Duodenal mucosa (tissue), 2 donors: ENCODE measurements around the gene PAPSS2.

ENCODE experiments used
- H3K27ac ChIP-seq: one replicate; pipeline ENCODE4 v1.7.0; 2013; ENCODE audit warnings: low read depth, low read length
- H3K27me3 ChIP-seq, 2 donors: one replicate each; pipeline ENCODE4 v1.7.0; 2013; ENCODE audit warnings: low read length in 2 of 2, control low read depth in 1 of 2; ENCODE audit not compliant: insufficient read depth in 2 of 2, control insufficient read depth in 1 of 2
- H3K36me3 ChIP-seq, 2 donors: one replicate each; pipeline ENCODE4 v1.7.0; 2013; ENCODE audit warnings: low read length in 2 of 2, control low read depth in 1 of 2; ENCODE audit not compliant: insufficient read depth in 2 of 2, control insufficient read depth in 1 of 2
- H3K4me1 ChIP-seq, 2 donors: one replicate each; pipeline ENCODE4 v1.7.0; 2013; ENCODE audit warnings: low read length in 2 of 2, control low read depth in 1 of 2; ENCODE audit not compliant: insufficient read depth in 2 of 2, control insufficient read depth in 1 of 2
- H3K4me3 ChIP-seq, 2 donors: one replicate each; pipeline ENCODE4 v1.7.0; 2013; ENCODE audit warnings: low read length in 2 of 2, low read depth in 1 of 2
- H3K9ac ChIP-seq, 2 donors: one replicate each; pipeline ENCODE4 v1.7.0; 2013; ENCODE audit warnings: low read length in 2 of 2, low read depth in 1 of 2
- H3K9me3 ChIP-seq, 2 donors: one replicate each; pipeline ENCODE4 v1.7.0; 2013; ENCODE audit warnings: low read length in 2 of 2, control low read depth in 1 of 2; ENCODE audit not compliant: control insufficient read depth in 1 of 2

Gene PAPSS2

GRCh38 chr10:87702260-87702972 is 42.7 kb downstream of the PAPSS2 start:
- Histone ChIP-seq H3K9ac (no peak overlapping the region), H3K27ac (no peak overlapping the region)

GRCh38 chr10:87702973-87703294 is 43.3 kb downstream of the PAPSS2 start:
- H3K9ac ChIP-seq: no peak overlapping the region
- peaks cover 10 to 17% of the 10 kb centered on the region in 2 donors for H3K4me1 ChIP-seq
- no peak overlapping the region for H3K4me3 ChIP-seq
- no peak overlapping the region for H3K27ac ChIP-seq
- no peaks in the 10 kb centered on the region for H3K36me3 ChIP-seq
- no peaks in the 10 kb centered on the region for H3K9me3 ChIP-seq
- H3K27me3 ChIP-seq: no peaks in the 10 kb centered on the region

More at GRCh38 chr10:87702260-87702972, 42.7 kb downstream of the PAPSS2 start:
- H3K36me3 ChIP-seq: no peaks in the 10 kb centered on the region
- peaks cover 13 to 22% of the 10 kb centered on the region in 2 donors for H3K4me1 ChIP-seq
- H3K4me3 ChIP-seq: no peak overlapping the region
- H3K27me3 ChIP-seq: no peaks in the 10 kb centered on the region
- no peaks in the 10 kb centered on the region for H3K9me3 ChIP-seq

GRCh38 chr10:87703771-87704170 is 44.1 kb downstream of the PAPSS2 start:
- Histone ChIP-seq H3K4me1 (peaks cover 10 to 17% of the 10 kb centered on the region in 2 donors), H3K9ac (no peak overlapping the region), H3K27ac (no peak overlapping the region), H3K36me3 (no peaks in the 10 kb centered on the region), H3K27me3 (no peaks in the 10 kb centered on the region), H3K9me3 (no peaks in the 10 kb centered on the region), H3K4me3 (no peak overlapping the region)

- H3K4me1 ChIP-seq: peaks cover 10 to 17% of the 10 kb centered on the region in 2 donors
- H3K9me3 ChIP-seq: no peaks in the 10 kb centered on the region
- H3K27ac ChIP-seq: no peak overlapping the region
- H3K4me3 ChIP-seq: no peak overlapping the region
- no peaks in the 10 kb centered on the region for H3K27me3 ChIP-seq
- no peak overlapping the region for H3K9ac ChIP-seq
- H3K36me3 ChIP-seq: peaks cover 0 to 3% of the 10 kb centered on the region in 2 donors
Observed at GRCh38 chr10:87705339-87705738, 45.7 kb downstream of the PAPSS2 start.

GRCh38 chr10:87706731-87707130 is 47.1 kb downstream of the PAPSS2 start:
- Histone ChIP-seq H3K9ac (no peak overlapping the region), H3K4me1 (peaks cover 10 to 13% of the 10 kb centered on the region in 2 donors), H3K9me3 (no peaks in the 10 kb centered on the region), H3K27me3 (no peaks in the 10 kb centered on the region), H3K27ac (no peak overlapping the region), H3K36me3 (peaks cover 0 to 3% of the 10 kb centered on the region in 2 donors), H3K4me3 (no peak overlapping the region)

GRCh38 chr10:87707254-87707653 is 47.6 kb downstream of the PAPSS2 start:
- H3K4me1 ChIP-seq: peaks cover 8% of the 10 kb centered on the region in 2 donors
- no peak overlapping the region for H3K9ac ChIP-seq
- no peak overlapping the region for H3K4me3 ChIP-seq
- no peaks in the 10 kb centered on the region for H3K27me3 ChIP-seq
- H3K36me3 ChIP-seq: peaks cover 0 to 3% of the 10 kb centered on the region in 2 donors
- H3K9me3 ChIP-seq: no peaks in the 10 kb centered on the region
- H3K27ac ChIP-seq: no peak overlapping the region

- H3K27ac ChIP-seq: no peak overlapping the region
- no peak overlapping the region for H3K9ac ChIP-seq
Observed at GRCh38 chr10:87712913-87713616, 53.4 kb downstream of the PAPSS2 start.

GRCh38 chr10:87713707-87714106 is 54.0 kb downstream of the PAPSS2 start:
- no peaks in the 10 kb centered on the region for H3K27me3 ChIP-seq
- no peak overlapping the region for H3K4me3 ChIP-seq
- no peak overlapping the region for H3K9ac ChIP-seq
- peaks cover 10 to 11% of the 10 kb centered on the region in 2 donors for H3K36me3 ChIP-seq
- H3K9me3 ChIP-seq: no peaks in the 10 kb centered on the region
- H3K4me1 ChIP-seq: peaks cover 0 to 3% of the 10 kb centered on the region in 2 donors
- no peak overlapping the region for H3K27ac ChIP-seq

More at GRCh38 chr10:87712913-87713616, 53.4 kb downstream of the PAPSS2 start:
- no peak overlapping the region for H3K4me3 ChIP-seq
- no peaks in the 10 kb centered on the region for H3K27me3 ChIP-seq
- H3K9me3 ChIP-seq: no peaks in the 10 kb centered on the region
- peaks cover 0 to 3% of the 10 kb centered on the region in 2 donors for H3K4me1 ChIP-seq
- peaks cover 10 to 11% of the 10 kb centered on the region in 2 donors for H3K36me3 ChIP-seq

- Histone ChIP-seq H3K9me3 (no peaks in the 10 kb centered on the region), H3K4me3 (no peak overlapping the region), H3K27ac (no peak overlapping the region), H3K36me3 (peaks cover 10 to 11% of the 10 kb centered on the region in 2 donors), H3K4me1 (peaks cover 0 to 3% of the 10 kb centered on the region in 2 donors), H3K27me3 (no peaks in the 10 kb centered on the region), H3K9ac (no peak overlapping the region)
Observed at GRCh38 chr10:87715552-87716347, 56.1 kb downstream of the PAPSS2 start.

GRCh38 chr10:87716348-87716670 is 56.6 kb downstream of the PAPSS2 start:
- H3K4me1 ChIP-seq: peaks cover 0 to 3% of the 10 kb centered on the region in 2 donors
- no peak overlapping the region for H3K9ac ChIP-seq
- no peaks in the 10 kb centered on the region for H3K9me3 ChIP-seq
- H3K36me3 ChIP-seq: peaks cover 10 to 11% of the 10 kb centered on the region in 2 donors
- H3K4me3 ChIP-seq: no peak overlapping the region
- no peak overlapping the region for H3K27ac ChIP-seq
- no peaks in the 10 kb centered on the region for H3K27me3 ChIP-seq
